HG03565 (cell line): Measurements from ENCODE around the gene TMOD4.
"Not testable (repeated sequence)": the region's sequence is repeated elsewhere in the genome, so short reads cannot be mapped to it uniquely, and the experiment has no call there.

Source experiments
- ATAC-seq: cut with Tn5 transposase; IDR thresholded peaks from one replicate; pipeline ENCODE4 v1.9.1; 2021; ENCODE audit warnings: mild to moderate bottlenecking, moderate library complexity; ENCODE audit not compliant: unreplicated experiment

Gene TMOD4

DNA sequence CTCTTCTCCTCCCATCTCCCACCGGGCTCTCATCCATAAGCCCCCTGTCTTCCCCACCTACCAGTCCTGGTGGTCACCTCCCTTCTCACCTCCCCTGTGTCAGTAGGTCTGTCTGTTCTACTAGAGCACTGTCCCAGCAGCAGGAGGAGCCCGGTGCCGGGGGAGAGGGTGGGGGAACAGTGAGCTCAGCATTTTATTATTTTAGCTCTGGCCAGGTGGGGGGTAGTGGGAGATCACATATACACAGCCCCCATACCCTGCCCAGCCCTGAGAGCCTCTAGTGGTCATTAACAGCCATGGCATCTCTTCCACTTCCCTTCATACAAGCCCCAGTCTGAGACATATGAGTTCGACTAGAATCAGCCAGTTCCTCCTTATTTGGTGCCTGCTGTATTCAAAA is at the start of gene TMOD4:
Gene TMOD4, minus strand, starts transcription at position 119 of the 400 bp plus-strand sequence. CDS start 1,106 bp downstream, outside the sequence.
- no peak for ATAC-seq

- no peak for ATAC-seq
These were observed 46.3 kb upstream of the TMOD4 start for GRCh38 chr1:151222130-151222529.

DNA sequence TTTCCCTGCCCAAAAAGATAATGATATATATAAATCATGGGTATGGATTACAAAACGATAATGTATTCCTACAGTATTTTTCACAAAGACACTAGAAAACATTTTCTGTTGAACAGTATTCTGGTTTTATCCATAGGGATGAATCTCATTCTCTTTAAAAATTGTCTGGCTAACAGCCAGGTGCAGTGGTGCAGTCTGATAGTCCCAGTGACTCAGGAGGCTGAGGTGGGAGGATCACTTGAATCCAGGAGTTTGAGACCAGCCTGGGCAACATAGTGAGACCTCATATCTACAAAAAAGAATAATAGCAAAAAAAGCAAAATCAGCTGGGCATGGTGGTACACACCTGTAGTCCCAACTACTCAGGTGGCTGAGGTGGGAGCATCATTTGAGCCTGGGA is 45.8 kb upstream of the TMOD4 start:
- ATAC-seq, result no peak

DNA sequence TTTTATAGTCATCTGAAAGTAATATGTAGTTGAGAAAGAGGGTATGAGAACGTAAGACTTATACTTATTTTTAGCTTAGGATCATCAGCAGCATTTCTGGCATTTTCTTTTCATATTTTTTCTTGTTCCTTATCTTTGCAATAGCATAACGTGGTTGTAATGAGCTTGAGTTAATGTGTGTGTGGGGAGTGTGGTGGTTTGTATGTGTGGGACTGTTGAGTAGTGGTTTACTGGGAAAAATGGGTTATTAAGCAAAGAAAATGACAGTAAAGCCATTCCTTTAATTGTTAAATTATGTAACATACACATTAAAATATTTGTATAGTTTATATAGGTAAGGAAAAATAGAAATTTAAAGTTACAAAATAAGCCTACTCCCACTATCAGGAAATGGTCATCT is 37.8 kb upstream of the TMOD4 start:
- ATAC-seq, result no peak

DNA sequence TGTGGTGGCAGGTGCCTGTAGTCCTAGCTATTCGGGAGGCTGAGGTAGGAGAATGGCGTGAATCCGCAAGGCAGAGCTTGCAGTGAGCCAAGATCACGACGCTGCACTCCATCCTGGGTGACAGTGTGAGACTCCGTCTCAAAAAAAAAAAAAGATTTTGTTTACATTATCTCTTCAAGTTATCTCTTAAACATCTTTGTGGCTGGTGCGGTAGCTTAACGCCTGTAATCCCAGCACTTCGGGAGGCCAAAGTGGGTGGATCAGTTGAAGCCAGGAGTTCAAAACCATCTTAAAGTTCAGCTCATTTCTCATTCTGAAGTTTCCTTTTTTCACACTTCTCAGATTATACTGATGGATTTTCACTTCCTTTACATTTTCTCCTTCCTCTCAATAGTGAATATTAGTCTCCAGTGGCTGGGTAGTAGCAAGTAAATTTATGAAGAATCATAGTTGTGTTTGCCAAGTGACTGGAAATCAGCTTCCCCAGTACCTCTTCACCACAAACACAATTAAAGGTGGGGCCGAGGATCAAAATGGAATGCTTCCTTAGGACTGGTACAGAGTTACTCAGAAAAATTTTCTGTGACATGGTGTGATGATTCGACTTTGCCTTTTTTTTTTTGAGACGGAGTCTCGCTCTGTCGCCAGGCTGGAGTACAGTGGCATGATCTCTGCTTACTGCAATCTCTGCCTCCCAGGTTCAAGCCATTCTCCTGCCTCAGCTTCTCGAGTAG is 36.4 kb upstream of the TMOD4 start:
- no peak for ATAC-seq

DNA sequence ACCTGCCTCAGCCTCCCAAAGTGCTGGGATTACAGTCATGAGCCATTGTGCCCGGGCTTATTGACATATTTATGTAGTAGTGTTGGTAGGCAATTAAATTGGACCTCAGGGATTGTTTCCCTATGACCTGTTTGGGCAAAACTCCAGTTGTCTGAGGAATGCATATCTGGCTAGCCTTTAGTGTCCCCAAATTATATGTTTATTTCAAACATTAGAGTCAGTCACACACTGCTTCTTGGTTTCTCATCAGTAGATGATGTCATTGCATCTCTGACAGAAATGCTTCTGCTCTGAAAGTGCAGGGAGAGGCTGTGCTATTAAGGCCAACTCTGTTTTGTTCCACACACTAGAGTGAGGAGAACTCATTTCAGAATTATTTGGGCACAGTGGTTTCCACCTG is 35.0 kb upstream of the TMOD4 start:
- ATAC-seq, result no peak

DNA sequence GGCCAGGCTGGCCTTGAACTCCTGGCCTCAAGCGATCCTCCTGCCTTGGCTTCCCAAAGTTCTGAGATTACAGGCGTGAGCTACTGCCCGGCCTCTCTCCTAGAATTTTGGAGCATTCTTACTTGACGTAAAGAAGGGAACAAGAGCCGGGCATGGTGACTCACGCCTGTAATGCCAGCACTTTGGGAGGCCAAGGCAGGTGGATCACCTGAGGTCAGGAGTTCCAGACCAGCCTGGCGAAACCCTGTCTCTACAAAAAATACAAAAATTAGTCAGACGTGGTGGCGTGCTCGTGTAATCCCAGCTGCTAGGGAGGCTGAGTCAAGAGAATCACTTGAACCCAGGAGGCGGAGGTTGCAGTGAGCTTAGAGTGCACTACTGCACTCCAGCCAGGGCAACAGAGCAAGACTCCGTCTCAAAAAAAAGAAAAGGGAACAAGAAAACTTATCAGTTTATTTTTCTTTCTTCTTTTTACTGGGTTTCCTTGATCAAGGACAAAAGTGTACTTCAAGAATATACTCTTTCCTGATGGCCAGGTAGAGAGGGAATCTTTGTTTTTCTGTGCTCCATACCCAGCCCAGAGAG is 29.7 kb upstream of the TMOD4 start:
- not testable (repeated sequence) for ATAC-seq

DNA sequence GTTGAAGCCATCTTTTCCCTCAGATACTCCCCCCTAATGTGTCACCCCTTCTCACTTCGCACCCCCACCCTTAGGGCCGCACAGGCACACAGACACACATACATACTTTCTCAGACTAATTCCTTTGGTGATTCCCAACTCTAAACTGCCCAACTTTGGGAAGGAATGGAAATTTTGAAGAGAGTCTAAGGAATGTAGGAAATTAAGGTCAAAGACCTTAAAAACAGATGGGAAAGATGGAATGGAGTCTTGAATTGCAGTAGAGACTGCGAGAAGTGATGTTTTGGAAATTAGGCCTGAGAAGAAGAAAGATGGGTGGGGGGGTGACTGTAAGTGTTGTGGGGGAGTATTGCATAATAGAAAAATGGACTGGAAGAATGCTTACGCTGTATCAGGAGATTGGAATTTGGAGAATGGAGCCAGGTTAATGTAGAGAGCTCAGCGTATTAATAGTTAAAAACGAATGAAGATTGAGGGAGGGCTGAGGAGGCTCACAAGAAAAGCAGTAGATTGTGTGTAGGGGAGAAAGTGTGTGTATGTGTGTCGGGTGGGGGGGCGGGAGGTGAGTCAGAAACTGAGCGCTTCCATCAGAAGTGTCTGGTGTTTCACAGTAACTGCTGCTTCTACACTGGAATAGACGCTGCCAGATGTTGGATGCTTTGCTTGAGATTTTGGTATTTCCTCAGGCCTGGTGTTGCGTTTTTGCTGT is 24.2 kb upstream of the TMOD4 start:
- no peak for ATAC-seq

GRCh38 chr1:151198254-151199127 is 22.7 kb upstream of the TMOD4 start, which contains the start of gene PIP5K1A:
PIP5K1A (plus strand) TSS chr1:151198552; CDS start chr1:151198997, 445 bp downstream.
- ATAC-seq, result peak; percentile 75

DNA sequence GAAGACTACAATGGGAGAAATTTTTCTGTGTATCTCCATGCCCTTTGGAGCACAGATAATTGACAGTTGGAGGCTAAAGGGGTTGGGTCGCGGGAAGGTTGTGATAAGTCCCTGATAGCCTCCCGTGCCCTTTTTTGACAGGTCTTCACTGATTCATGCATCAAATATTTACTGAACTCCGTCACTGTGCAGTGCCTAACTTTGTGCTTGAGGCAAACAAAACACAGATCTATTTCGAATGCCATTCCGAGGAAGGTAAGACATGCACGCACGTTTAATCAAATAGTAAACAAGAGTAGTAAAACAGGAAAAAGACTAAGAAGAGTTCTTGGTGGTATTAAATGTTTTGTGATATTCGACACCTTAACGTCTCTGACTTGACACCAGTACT is 22.1 kb upstream of the TMOD4 start:
- no peak for ATAC-seq

- no peak for ATAC-seq
These were observed 20.6 kb upstream of the TMOD4 start for GRCh38 chr1:151196292-151196800.

DNA sequence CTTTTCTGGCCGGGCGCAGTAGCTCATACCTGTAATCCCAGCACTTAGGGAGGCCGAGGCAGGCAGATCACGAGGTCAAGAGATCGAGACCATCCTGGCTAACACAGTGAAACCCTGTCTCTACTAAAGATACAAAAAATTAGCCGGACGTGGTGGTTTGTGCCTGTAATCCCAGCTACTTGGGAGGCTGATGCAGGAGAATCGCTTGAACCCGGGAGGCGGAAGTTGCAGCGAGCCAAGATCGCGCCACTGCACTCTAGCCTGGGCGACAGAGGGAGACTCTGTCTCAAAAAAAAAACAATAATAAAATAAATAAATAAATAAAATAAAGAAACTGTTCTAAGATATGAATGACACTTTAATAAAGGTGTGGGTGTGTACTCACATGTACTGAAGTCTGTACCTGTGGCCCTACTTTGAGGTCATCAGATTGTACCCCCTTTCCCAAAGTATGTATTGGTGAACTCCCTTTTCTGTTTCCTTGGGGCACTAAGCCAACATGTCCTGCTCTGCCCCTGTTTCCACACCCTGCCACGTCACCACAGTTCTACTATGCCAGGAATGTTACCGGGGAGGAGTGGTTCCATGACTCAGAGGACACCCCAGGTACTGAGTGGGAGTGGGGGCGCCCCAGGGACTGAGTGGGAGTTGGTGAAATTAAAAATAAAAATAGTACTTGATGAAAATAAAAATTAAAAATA is 19.3 kb upstream of the TMOD4 start:
- ATAC-seq, result not testable (repeated sequence)

DNA sequence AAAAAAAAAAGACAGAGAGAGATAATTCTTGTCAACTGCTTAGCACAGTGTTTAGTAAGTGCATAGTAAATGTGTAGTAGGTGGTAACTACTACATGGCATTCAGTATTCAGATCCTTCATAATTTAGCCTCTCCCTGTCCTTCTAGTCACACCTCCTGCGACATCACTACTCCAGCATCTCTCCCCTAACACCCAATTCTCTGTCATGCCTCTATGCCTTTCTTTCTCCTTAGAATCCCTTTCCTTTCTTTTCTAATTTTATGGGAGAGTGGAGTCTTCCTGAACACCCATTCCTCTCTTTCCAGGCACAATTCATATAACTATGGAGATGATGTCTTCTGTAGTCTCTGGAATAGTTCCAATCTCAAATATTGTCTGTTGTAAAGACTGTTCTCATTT is 18.1 kb upstream of the TMOD4 start:
- ATAC-seq, result no peak

GRCh38 chr1:151193304-151193703 is 17.5 kb upstream of the TMOD4 start:
- ATAC-seq, result no peak

- ATAC-seq, result no peak
These were observed 16.3 kb upstream of the TMOD4 start for GRCh38 chr1:151192047-151192446.

GRCh38 chr1:151189637-151190445 is 14.1 kb upstream of the TMOD4 start, which contains the start of gene VPS72:
VPS72 (minus strand) TSS chr1:151190197; CDS start chr1:151190121, 76 bp downstream.
- ATAC-seq, result peak; percentile 80

- ATAC-seq, result not testable (repeated sequence)
These were observed 12.9 kb upstream of the TMOD4 start for GRCh38 chr1:151188667-151189066.

DNA sequence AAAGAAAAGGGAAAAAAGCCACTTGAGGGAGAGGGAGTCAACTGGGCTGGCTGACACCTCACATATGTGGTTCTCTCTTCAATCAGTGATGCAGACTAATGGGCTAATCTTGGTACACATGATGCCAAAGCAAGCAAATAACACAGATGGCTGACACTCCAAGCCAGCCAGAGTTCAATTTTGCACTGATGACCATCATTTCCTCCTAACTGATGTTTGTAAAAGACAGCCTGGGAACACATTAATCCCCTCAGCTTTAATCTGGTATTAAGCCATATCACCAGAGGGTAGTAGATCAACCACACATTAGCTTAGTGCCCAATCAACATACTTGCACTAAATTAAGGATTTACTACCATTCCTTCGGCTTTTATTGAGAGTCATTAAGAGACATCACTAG is 11.4 kb upstream of the TMOD4 start:
- no peak for ATAC-seq

- ATAC-seq, result no peak
These were observed 8.4 kb upstream of the TMOD4 start for GRCh38 chr1:151184211-151184610.
